GM23338 (cell line): ENCODE measurements around the gene GSG1L. TPM values are rescaled to one million over a fixed set of nuclear protein-coding genes. Genes with fewer than 3 reads are reported as not detected.
A peak's percentile ranks its signal among the peaks of the same experiment; 100 is the strongest.

Experiments used
- ATAC-seq: fragments of 200-7000 bp; cut with Tn5 transposase; 3 replicates; pipeline ENCODE4 v1.9.1; 2020
- DNase-seq: peaks from one replicate; pipeline ENCODE4 v3.0.0-alpha.2; 2015; ENCODE audit warnings: low spot score
- H2AFZ ChIP-seq: fragments of 200-600 bp; sonication (generic); 2 replicates; pipeline ENCODE4 v1.8.0; 2016; ENCODE audit warnings: antibody characterized with exemption, mild to moderate bottlenecking, moderate library complexity
- H3F3A ChIP-seq: fragments of 200-600 bp; sonication (generic); replicated peaks from 2 replicates; pipeline ENCODE4 v1.8.0; 2017; ENCODE audit warnings: antibody characterized with exemption, mixed run types, low read depth
- H3K27ac ChIP-seq: fragments of 200-600 bp; sonication (generic); 2 replicates; pipeline ENCODE4 v1.6.1; 2016; ENCODE audit warnings: low read depth
- H3K27me3 ChIP-seq: fragments of 200-600 bp; sonication (generic); 2 replicates; pipeline ENCODE4 v1.8.0; 2016; ENCODE audit warnings: mild to moderate bottlenecking, mixed run types, moderate library complexity; ENCODE audit not compliant: insufficient read depth
- H3K36me3 ChIP-seq: fragments of 200-600 bp; sonication (generic); 2 replicates; pipeline ENCODE4 v1.8.0; 2016; ENCODE audit warnings: mild to moderate bottlenecking; ENCODE audit not compliant: insufficient read depth
- H3K4me1 ChIP-seq: fragments of 200-600 bp; sonication (generic); 2 replicates; pipeline ENCODE4 v1.8.0; 2016; ENCODE audit warnings: mild to moderate bottlenecking, moderate library complexity; ENCODE audit not compliant: insufficient read depth
- H3K4me2 ChIP-seq: fragments of 200-600 bp; sonication (generic); 2 replicates; pipeline ENCODE4 v1.7.1; 2017; ENCODE audit warnings: mixed run types
- H3K4me3 ChIP-seq: fragments of 200-600 bp; sonication (generic); 2 replicates; pipeline ENCODE4 v1.6.1; 2016; ENCODE audit warnings: mixed run types
- H3K79me2 ChIP-seq: fragments of 200-600 bp; sonication (generic); replicated peaks from 2 replicates; pipeline ENCODE4 v1.8.0; 2017; ENCODE audit warnings: mild to moderate bottlenecking; ENCODE audit not compliant: insufficient read depth
- H3K9me2 ChIP-seq: fragments of 200-600 bp; sonication (generic); 2 replicates; pipeline ENCODE4 v1.8.0; 2017; ENCODE audit not compliant: insufficient read depth
- H4K20me1 ChIP-seq: fragments of 200-600 bp; sonication (generic); replicated peaks from 2 replicates; pipeline ENCODE4 v1.8.0; 2017; ENCODE audit warnings: mild to moderate bottlenecking; ENCODE audit not compliant: insufficient read depth
- H3K27ac Mint-ChIP-seq: 2 replicates; pipeline ENCODE4 v1.8.0; 2020; ENCODE audit warnings: inconsistent platforms, mild to moderate bottlenecking, moderate library complexity, mixed read lengths
- H3K27me3 Mint-ChIP-seq: 3 replicates; pipeline ENCODE4 v1.8.0; 2022; ENCODE audit warnings: low read depth, mild to moderate bottlenecking, moderate library complexity, mixed read lengths, inconsistent platforms; ENCODE audit not compliant: insufficient read depth, poor library complexity
- H3K36me3 Mint-ChIP-seq: 3 replicates; pipeline ENCODE4 v1.8.0; 2021; ENCODE audit warnings: low read depth, mild to moderate bottlenecking, inconsistent platforms, moderate library complexity, mixed read lengths
- H3K4me1 Mint-ChIP-seq: 3 replicates; pipeline ENCODE4 v1.8.0; 2020; ENCODE audit warnings: mild to moderate bottlenecking, inconsistent platforms, mixed read lengths
- H3K4me3 Mint-ChIP-seq: 3 replicates; pipeline ENCODE4 v1.8.0; 2021; ENCODE audit warnings: moderate library complexity, mild to moderate bottlenecking, inconsistent platforms, mixed read lengths
- H3K9me3 Mint-ChIP-seq: 3 replicates; pipeline ENCODE4 v1.8.0; 2020; ENCODE audit warnings: moderate library complexity, mild to moderate bottlenecking, inconsistent platforms, mixed read lengths
- CTCF ChIP-seq, 2 experiments: fragments of 200-600 bp in 1 of 2; sonication (generic) in 1 of 2; conservative IDR thresholded peaks; 2 replicates each; pipeline versions ENCODE4 v1.5.1 to v1.6.1; 2016 to 2017; ENCODE audit warnings: antibody characterized with exemption in 2 of 2, low read depth in 2 of 2, mild to moderate bottlenecking in 2 of 2, moderate library complexity in 1 of 2
- EZH2phosphoT487 ChIP-seq: fragments of 200-600 bp; sonication (generic); IDR thresholded peaks from one replicate; pipeline ENCODE4 v1.8.1; 2018; ENCODE audit warnings: antibody characterized with exemption; ENCODE audit not compliant: unreplicated experiment
- JUNB ChIP-seq: IDR thresholded peaks from one replicate; pipeline ENCODE4 v1.6.1; 2016; ENCODE audit warnings: antibody characterized with exemption; ENCODE audit not compliant: unreplicated experiment
- POLR2AphosphoS5 ChIP-seq: IDR thresholded peaks from 2 replicates; pipeline ENCODE4 v1.6.1; 2016; ENCODE audit warnings: antibody characterized with exemption, low read depth
- REST ChIP-seq: IDR thresholded peaks from one replicate; pipeline ENCODE4 v1.6.1; 2018; ENCODE audit warnings: antibody characterized with exemption; ENCODE audit not compliant: unreplicated experiment
- STAT1 ChIP-seq: IDR thresholded peaks from one replicate; pipeline ENCODE4 v1.6.1; 2016; ENCODE audit warnings: antibody characterized with exemption; ENCODE audit not compliant: unreplicated experiment
- ZNF114 ChIP-seq: fragments of 250-450 bp; sonication (Bioruptor Pico); IDR thresholded peaks from 2 replicates; pipeline ENCODE4 v1.5.0; 2020; ENCODE audit warnings: mild to moderate bottlenecking, moderate library complexity
- ZNF331 ChIP-seq: fragments of 250-450 bp; sonication (Bioruptor Pico); IDR thresholded peaks from 2 replicates; pipeline ENCODE4 v1.5.0; 2020; ENCODE audit warnings: low read depth, mild to moderate bottlenecking, moderate library complexity
- ZNF462 ChIP-seq: fragments of 250-450 bp; sonication (Bioruptor Pico); IDR thresholded peaks from 2 replicates; pipeline ENCODE4 v1.5.0; 2020; ENCODE audit warnings: mild to moderate bottlenecking, moderate library complexity
- polyA plus RNA-seq: library from polyadenylated mRNA; unstranded; fragments of >200 nt; fragmentation: Nextera tagmentation; extraction: Ambion mirVana; gene quantifications from 2 replicates; pipeline ENCODE4 v1.2.1, GENCODE V29; 2016
- total RNA-seq: library from RNA; depleted of rRNA; stranded (reverse); fragments of >200 nt; shearing (Covaris generic); gene quantifications from 2 replicates; pipeline ENCODE4 v1.2.3, GENCODE V29; 2014

Gene GSG1L
- total and polyA plus RNA-seq, 2 experiments from 2014 or later = 0.36 to 0.63 TPM

GRCh38 chr16:27947696-27948095 is 115.8 kb downstream of the GSG1L start:
- Mint-ChIP-seq H3K9me3 (no peaks in the 10 kb centered on the region; the same call in 2 of the 3 replicates), H3K4me3 (no peak overlapping the region), H3K36me3 (no peaks in the 10 kb centered on the region), H3K4me1 (peaks cover 2% of the 10 kb centered on the region; the same call in 1 of the 3 replicates), H3K27ac (no peak overlapping the region), H3K27me3 (peaks cover 6% of the 10 kb centered on the region)
- no peaks in the 10 kb centered on the region for H3K79me2 ChIP-seq
- H2AFZ ChIP-seq = no peak overlapping the region
- no peak for ATAC-seq
- TF ChIP-seq JUNB (no peak), POLR2AphosphoS5 (no peak), ZNF331 (CRISPR knock-in tag) (no peak), REST (no peak)
- H3K4me3 ChIP-seq = no peak overlapping the region
- no peaks in the 10 kb centered on the region for H4K20me1 ChIP-seq
- no peak for DNase-seq
- H3F3A ChIP-seq = no peaks in the 10 kb centered on the region
- no peaks in the 10 kb centered on the region for H3K9me2 ChIP-seq
- no peak overlapping the region for H3K4me2 ChIP-seq
- H3K4me1 ChIP-seq = no peaks in the 10 kb centered on the region; the same call in 1 of the 2 replicates
- H3K27me3 ChIP-seq = no peaks in the 10 kb centered on the region
- no peaks in the 10 kb centered on the region for H3K36me3 ChIP-seq
- H3K27ac ChIP-seq = no peak overlapping the region

- no peaks in the 10 kb centered on the region for H3K9me3 Mint-ChIP-seq
- no peaks in the 10 kb centered on the region for H4K20me1 ChIP-seq
- H3K79me2 ChIP-seq = no peaks in the 10 kb centered on the region
- H3K27ac Mint-ChIP-seq = no peak overlapping the region
- H3K27ac ChIP-seq = no peak overlapping the region
- peak overlapping the region; percentile 52 for H3K4me2 ChIP-seq
- peak overlapping the region; percentile 94 for H2AFZ ChIP-seq
- H3K4me1 Mint-ChIP-seq = peaks cover 2% of the 10 kb centered on the region; the same call in 1 of the 3 replicates
- ATAC-seq = peak; percentile 84
- no peaks in the 10 kb centered on the region for H3F3A ChIP-seq
- DNase-seq = peak; percentile 35
- no peak overlapping the region for H3K4me3 ChIP-seq
- H3K36me3 Mint-ChIP-seq = no peaks in the 10 kb centered on the region
- no peaks in the 10 kb centered on the region for H3K36me3 ChIP-seq
- H3K27me3 Mint-ChIP-seq = no peaks in the 10 kb centered on the region
- no peaks in the 10 kb centered on the region; the same call in 1 of the 2 replicates for H3K4me1 ChIP-seq
- no peaks in the 10 kb centered on the region for H3K9me2 ChIP-seq
- peak overlapping the region; percentile 39; the same call in 2 of the 3 replicates for H3K4me3 Mint-ChIP-seq
- no peaks in the 10 kb centered on the region for H3K27me3 ChIP-seq
- TF ChIP-seq EZH2phosphoT487 = no peak
- TF ChIP-seq ZNF114 (CRISPR knock-in tag) = no peak
- TF ChIP-seq ZNF462 = no peak
- TF ChIP-seq CTCF (conservative IDR thresholded peaks at IDR 0.05; ENCODE audit: low read depth in 2 of 2) = no peak
- TF ChIP-seq STAT1 = no peak
Observed at GRCh38 chr16:27945233-27945973, 118.1 kb downstream of the GSG1L start.
